ENCODE results near the gene SERPINA5. TPM values are rescaled to one million over a fixed set of nuclear protein-coding genes. Genes with fewer than 3 reads are reported as not detected.

SERPINA5 gene
- polyA plus RNA-seq, 2 of the 4 experiments (the other 2 are of a cell fraction): 0.74 to 0.78 TPM

DNA sequence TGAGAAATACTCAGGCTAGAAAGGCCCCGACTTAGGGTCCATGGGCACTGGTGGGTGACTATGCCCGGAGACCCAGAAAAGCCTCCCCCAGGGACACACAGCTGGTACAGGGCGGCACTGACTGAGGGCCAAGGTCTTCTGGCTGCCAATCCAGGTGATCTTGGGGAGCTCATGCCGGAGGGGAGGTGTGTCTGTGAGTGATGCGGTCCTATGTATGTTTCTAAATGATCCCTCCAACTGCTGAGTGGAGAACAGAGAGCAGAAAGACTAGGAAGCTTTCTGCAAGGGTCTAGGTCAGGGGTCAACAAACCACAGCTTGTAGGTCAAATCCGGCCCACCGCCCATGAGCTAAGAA lies 19.6 kb upstream of the SERPINA5 start:
- 61% methylated on average over 7 of the region's 7 CpGs for WGBS (ENCODE audit: missing lambda C conversion rate)
- H3K9me3 ChIP-seq: peaks cover 6% of the 10 kb centered on the region; the same call in 1 of the 3 replicates
- ChIA-PET POLR2A (no interaction called here), CTCF (interaction anchor here (1.3 to 9.3 kb wide), 4 partner anchors 9 to 75 kb away, joined by 3 to 70 read pairs (median 6); no protein-coding TSS in a partner anchor)
- no peak for ATAC-seq
- TF ChIP-seq MAZ (IDR thresholded peaks at IDR 0.05; ENCODE audit: borderline replicate concordance, low read depth, low read length) (no peak), FOSB (CRISPR knock-in tag; IDR thresholded peaks at IDR 0.05) (no peak), NR3C1 (IDR thresholded peaks at IDR 0.05) (no peak), USF2 (IDR thresholded peaks at IDR 0.05) (no peak), KDM5A (IDR thresholded peaks at IDR 0.05) (no peak), FOSL2 (IDR thresholded peaks at IDR 0.05) (no peak), FOSL2 (CRISPR knock-in tag; IDR thresholded peaks at IDR 0.05) (no peak), CHD4 (IDR thresholded peaks at IDR 0.05; ENCODE audit: borderline replicate concordance) (no peak), ZNF302 (CRISPR knock-in tag; IDR thresholded peaks at IDR 0.05) (no peak)
- TF ChIP-seq, protein P1, sequence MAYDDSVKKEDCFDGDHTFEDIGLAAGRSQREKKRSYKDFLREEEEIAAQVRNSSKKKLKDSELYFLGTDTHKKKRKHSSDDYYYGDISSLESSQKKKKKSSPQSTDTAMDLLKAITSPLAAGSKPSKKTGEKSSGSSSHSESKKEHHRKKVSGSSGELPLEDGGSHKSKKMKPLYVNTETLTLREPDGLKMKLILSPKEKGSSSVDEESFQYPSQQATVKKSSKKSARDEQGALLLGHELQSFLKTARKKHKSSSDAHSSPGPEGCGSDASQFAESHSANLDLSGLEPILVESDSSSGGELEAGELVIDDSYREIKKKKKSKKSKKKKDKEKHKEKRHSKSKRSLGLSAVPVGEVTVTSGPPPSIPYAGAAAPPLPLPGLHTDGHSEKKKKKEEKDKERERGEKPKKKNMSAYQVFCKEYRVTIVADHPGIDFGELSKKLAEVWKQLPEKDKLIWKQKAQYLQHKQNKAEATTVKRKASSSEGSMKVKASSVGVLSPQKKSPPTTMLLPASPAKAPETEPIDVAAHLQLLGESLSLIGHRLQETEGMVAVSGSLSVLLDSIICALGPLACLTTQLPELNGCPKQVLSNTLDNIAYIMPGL (CRISPR knock-in tag; IDR thresholded peaks at IDR 0.05; ENCODE audit: borderline replicate concordance): no peak
- H3K4me3 ChIP-seq: no peak overlapping the region
- H3K4me1 ChIP-seq: no peaks in the 10 kb centered on the region
- no peak overlapping the region for H3K4me2 ChIP-seq
- no peak overlapping the region for H3K27ac ChIP-seq
- no peak for FAIRE-seq
- no peak for DNase-seq (ENCODE audit: low read depth in 1 of 2, low spot score in 1 of 2)

DNA sequence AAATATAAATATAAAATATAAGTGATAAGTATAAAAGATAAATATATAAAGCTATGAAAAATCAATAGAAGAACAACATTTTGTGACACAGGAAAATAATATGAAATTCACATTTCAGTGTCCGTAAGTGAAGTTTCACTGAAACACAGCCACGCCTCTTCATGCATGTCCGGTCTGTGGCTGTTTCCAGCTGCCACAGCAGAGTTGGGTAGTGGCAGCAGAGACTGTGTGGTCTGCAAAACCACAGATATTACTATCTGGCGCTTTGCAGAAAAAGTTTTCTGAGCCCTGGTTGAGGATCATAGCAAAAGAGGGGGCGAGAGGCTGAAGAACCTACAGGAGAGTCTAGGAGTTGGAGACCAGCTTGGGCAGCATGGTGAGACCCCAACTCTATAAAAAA lies 19.2 kb upstream of the SERPINA5 start:
- POLR2A ChIA-PET: no interaction called here
- H3K9me3 ChIP-seq: peaks cover 5% of the 10 kb centered on the region; the same call in 1 of the 3 replicates
- no peak overlapping the region for H3K4me2 ChIP-seq
- no peak for FAIRE-seq
- CTCF ChIA-PET: interaction anchor here (1.3 to 9.3 kb wide), 4 partner anchors 8 to 76 kb away, joined by 3 to 70 read pairs (median 6); no protein-coding TSS in a partner anchor
- 74% methylated on average over 5 of the region's 5 CpGs for WGBS (ENCODE audit: missing lambda C conversion rate)
- TF ChIP-seq JUN (IDR thresholded peaks at IDR 0.05) (no peak), SMC3 (IDR thresholded peaks at IDR 0.05) (no peak), ELK1 (IDR thresholded peaks at IDR 0.05; ENCODE audit: low read depth, low read length) (no peak), FOXS1 (CRISPR knock-in tag; IDR thresholded peaks at IDR 0.05) (no peak), FOSL2 (IDR thresholded peaks at IDR 0.05) (no peak), FOSL2 (CRISPR knock-in tag; IDR thresholded peaks at IDR 0.05) (no peak), RARB (CRISPR knock-in tag; IDR thresholded peaks at IDR 0.05) (no peak), RFX5 (IDR thresholded peaks at IDR 0.05) (no peak), TFCP2L1 (CRISPR knock-in tag; IDR thresholded peaks at IDR 0.05) (no peak), HOXB13 (CRISPR knock-in tag; IDR thresholded peaks at IDR 0.05; ENCODE audit: low read depth) (no peak)
- no peak overlapping the region for H3K4me3 ChIP-seq
- DNase-seq (ENCODE audit: low read depth in 1 of 2, low spot score in 1 of 2): no peak
- no peak for ATAC-seq
- no peaks in the 10 kb centered on the region for H3K4me1 ChIP-seq
- no peak overlapping the region for H3K27ac ChIP-seq

- no peak for FAIRE-seq
- TF ChIP-seq FOSB (CRISPR knock-in tag; IDR thresholded peaks at IDR 0.05) (no peak), ESRRA (IDR thresholded peaks at IDR 0.05; ENCODE audit: borderline replicate concordance, low read length) (no peak), SMC3 (IDR thresholded peaks at IDR 0.05) (no peak), FOXS1 (CRISPR knock-in tag; IDR thresholded peaks at IDR 0.05) (no peak), HDAC2 (IDR thresholded peaks at IDR 0.05) (no peak), ELK1 (IDR thresholded peaks at IDR 0.05; ENCODE audit: low read depth, low read length) (no peak), REST (IDR thresholded peaks at IDR 0.05) (no peak), HEYL (CRISPR knock-in tag; IDR thresholded peaks at IDR 0.05) (no peak), EHMT2 (IDR thresholded peaks at IDR 0.05; ENCODE audit: low read depth) (no peak), MAFK (IDR thresholded peaks at IDR 0.05; ENCODE audit: partially characterized antibody) (no peak)
Measured at GRCh38 chr14:94562941-94563883, 18.0 kb upstream of the SERPINA5 start.

More at GRCh38 chr14:94562941-94563883, 18.0 kb upstream of the SERPINA5 start:
- H3K4me2 ChIP-seq: no peak overlapping the region
- H3K4me1 ChIP-seq: no peaks in the 10 kb centered on the region
- H3K27ac ChIP-seq: no peak overlapping the region
- ChIA-PET POLR2A (no interaction called here), CTCF (interaction anchor here (0.6 to 9.3 kb wide), 5 partner anchors 13 to 1985 kb away, joined by 3 to 70 read pairs (median 3); no protein-coding TSS in a partner anchor)
- no peak for DNase-seq (ENCODE audit: low read depth in 1 of 2, low spot score in 1 of 2)
- 65% methylated on average over 16 of the region's 16 CpGs for WGBS (ENCODE audit: missing lambda C conversion rate)
- no peak overlapping the region for H3K4me3 ChIP-seq
- no peak for ATAC-seq
- no peaks in the 10 kb centered on the region for H3K9me3 ChIP-seq

All from A549 (cell line).